Pancreas (tissue), 10 donors: ENCODE measurements around the gene DMGDH. TPM values are rescaled to one million over a fixed set of nuclear protein-coding genes. Genes with fewer than 3 reads are reported as not detected.
A peak's percentile ranks its signal among the peaks of the same experiment; 100 is the strongest.

Experiments used
- ATAC-seq, 4 donors: fragments of 200-7000 bp; cut with Tn5 transposase; one replicate each; pipeline versions ENCODE4 v1.8.0 to v1.9.1; 2020; ENCODE audit warnings: mild to moderate bottlenecking in 4 of 4, moderate library complexity in 4 of 4
- DNase-seq, 6 donors: peaks; one replicate each; pipeline ENCODE4 v3.0.0-alpha.2; 2020
- FAIRE-seq: peaks from 2 replicates; lab custom pipeline; 2012; peaks lifted over from hg19 to GRCh38; lab: Jason Lieb, UNC
- H3K27ac ChIP-seq, 4 donors: fragments of 200-600 bp; sonication (generic); 1 replicate in 3 of 4; 2 replicates in 1 of 4; pipeline versions ENCODE4 v1.5.0 to v1.8.0; 2020
- H3K27me3 ChIP-seq, 4 donors: fragments of 200-600 bp; one replicate each; pipeline ENCODE4 v1.8.0; 2021
- H3K36me3 ChIP-seq, 3 donors: fragments of 200-600 bp; sonication (generic) in 1 of 3; one replicate each; pipeline versions ENCODE4 v1.5.0 to v1.8.0; 2020 to 2021
- H3K4me1 ChIP-seq, 3 donors: fragments of 200-600 bp; one replicate each; pipeline ENCODE4 v1.8.0; 2021
- H3K4me3 ChIP-seq, 4 donors: fragments of 200-600 bp; sonication (generic) in 2 of 4; one replicate each; pipeline versions ENCODE4 v1.5.0 to v1.8.0; 2020 to 2021
- H3K9me3 ChIP-seq, 4 donors: fragments of 200-600 bp; one replicate each; pipeline ENCODE4 v1.8.0; 2021
- CTCF ChIP-seq, 4 donors: fragments of 200-600 bp; sonication (generic) in 3 of 4; IDR thresholded peaks; one replicate each; pipeline versions ENCODE4 v1.5.0 to v1.8.0; 2021; ENCODE audit warnings: antibody characterized with exemption in 4 of 4
- WGBS, 2 donors: extraction: QIAGEN DNeasy Blood & Tissue Kit; methylation state at CpG; one replicate each; pipeline ENCODE4 v1.1.7; 2013; 5-methylcytosine and 5-hydroxymethylcytosine counted together
- intact Hi-C, 3 donors: fragments of 100-400 bp; cut with DNase I; formaldehyde crosslinking; loops; one replicate each; pipeline versions ENCODE4 v1.11.1 to v1.14.2; 2022
- polyA plus RNA-seq, 2 donors: library from polyadenylated mRNA; stranded (reverse); fragments of 200-250 nt; gene quantifications; one replicate each; pipeline ENCODE4 v1.2.3, GENCODE V29; 2013
- total RNA-seq, 6 donors: library from RNA; stranded (reverse); fragmentation: NEBNext Ultra II Directional in 4 of 6; extraction: Animal tissue kit (Norgen Biotek cat#: 25700) in 4 of 6; gene quantifications; one replicate each; pipeline versions ENCODE4 v1.2.1 to v1.2.4, GENCODE V29; 2021 to 2023
- donor health status: healthy with polysubstance abuse.
- donor health status: DM: no; HTN: no; CAD: no; lungs with moderate emphysema.
- donor health status: DM: no; HTN: no; CAD: no.
- donor health status: control.
- donor health status: control.
- donor health status: Bipolar disorder and iron deficiency.
- donor health status: DM: yes; HTN: yes; CAD: no.
- donor health status: DM: no; HTN: no; CAD: no.
- donor health status: DM: no; HTN: no; CAD: no.
- donor health status: DM: yes; HTN: yes; CAD: no.

The DMGDH gene
- total RNA-seq, result 1 to 10 TPM in 5 of 6 donors, under 1 TPM in 1; 0.83 to 4.9 (median 1.6) TPM
- 1 to 10 TPM in 1 of 2 donors, under 1 TPM in 1; 0.23 to 1.4 TPM for polyA plus RNA-seq

DNA sequence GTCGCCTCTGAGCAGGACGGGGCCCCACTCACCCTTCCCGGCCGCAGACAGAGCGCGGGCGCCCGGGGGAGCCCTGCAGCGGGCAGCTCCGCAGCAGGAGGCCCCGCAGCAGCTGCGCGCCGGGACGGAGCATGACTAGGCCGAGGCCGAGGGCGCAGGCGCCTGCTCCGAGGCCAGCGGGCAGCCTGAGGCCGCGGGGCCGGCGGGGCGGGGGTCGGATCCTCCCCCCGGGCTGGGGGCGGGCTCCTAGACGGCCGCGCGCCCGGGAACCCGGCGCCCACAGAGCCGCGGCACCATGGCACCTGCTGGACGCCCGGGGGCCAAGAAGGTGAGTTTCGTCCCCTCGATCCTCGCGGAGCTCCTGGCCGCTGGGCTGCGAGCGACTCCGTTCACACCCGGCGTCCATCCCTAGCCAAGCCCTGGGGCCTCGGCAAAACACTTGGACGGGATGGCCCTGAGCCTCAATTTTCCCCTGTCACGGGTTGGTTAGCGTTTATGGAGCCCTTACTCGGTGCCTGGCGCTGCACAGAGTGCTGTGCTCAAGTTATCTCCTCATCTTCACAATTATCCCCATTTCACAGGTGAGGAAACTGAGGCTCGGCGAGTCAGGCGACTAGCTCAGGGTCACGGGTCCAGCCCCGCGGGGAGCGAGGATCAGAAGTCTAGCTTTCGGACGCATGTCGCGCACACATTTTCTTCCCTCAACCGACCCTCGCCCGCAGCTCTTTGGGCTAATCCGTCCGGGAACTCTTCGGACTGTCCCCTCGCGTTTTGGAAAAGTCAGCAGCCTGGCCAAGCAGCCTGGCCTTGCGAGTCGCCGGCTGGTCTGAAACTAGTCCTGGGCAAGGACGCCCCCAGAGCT lies at the start of gene DMGDH, which contains the start of gene BHMT2:
Gene DMGDH (minus strand): TSS at position 187 of the 862 bp plus-strand sequence. CDS start 54 bp downstream, at position 133.
Gene BHMT2 (plus strand): TSS at position 280 of the 862 bp plus-strand sequence. CDS start 16 bp downstream, at position 296.
- 31% methylated on average over 70 to 79 of the region's 79 CpGs for WGBS, 2 donors
- peak in 3 of 4 donors; percentile 87 to 91 (median 87) for ATAC-seq
- H3K4me1 ChIP-seq, result no peaks in the 10 kb centered on the region
- H3K9me3 ChIP-seq, result no peaks in the 10 kb centered on the region
- H3K27me3 ChIP-seq, result no peaks in the 10 kb centered on the region
- H3K4me3 ChIP-seq, result peak within 1 kb of the TSS in 3 of 4 donors; percentile 7 to 42 (median 10)
- DNase-seq, result peak; percentile 14 to 70 (median 24)
- H3K36me3 ChIP-seq, result no peaks in the 10 kb centered on the region
- intact Hi-C loops, result no loop called here
- H3K27ac ChIP-seq, result peak within 1 kb of the TSS in 1 of 4 donors; percentile 8
- FAIRE-seq, result no peak
- TF ChIP-seq CTCF (IDR thresholded peaks at IDR 0.05), result no peak

GRCh38 chr5:79112703-79113058 lies 43.2 kb upstream of the DMGDH start:
- H3K4me3 ChIP-seq, result no peak overlapping the region
- H3K4me1 ChIP-seq, result no peaks in the 10 kb centered on the region
- H3K36me3 ChIP-seq, result no peaks in the 10 kb centered on the region
- no peak overlapping the region for H3K27ac ChIP-seq
- WGBS, 2 donors, result 86 to 88% methylated on average over 5 of the region's 5 CpGs
- no peak for TF ChIP-seq CTCF (IDR thresholded peaks at IDR 0.05)
- DNase-seq (no peak), FAIRE-seq (no peak), ATAC-seq (no peak)
- no peaks in the 10 kb centered on the region for H3K27me3 ChIP-seq
- intact Hi-C loops, result no loop called here
- H3K9me3 ChIP-seq, result no peaks in the 10 kb centered on the region

DNA sequence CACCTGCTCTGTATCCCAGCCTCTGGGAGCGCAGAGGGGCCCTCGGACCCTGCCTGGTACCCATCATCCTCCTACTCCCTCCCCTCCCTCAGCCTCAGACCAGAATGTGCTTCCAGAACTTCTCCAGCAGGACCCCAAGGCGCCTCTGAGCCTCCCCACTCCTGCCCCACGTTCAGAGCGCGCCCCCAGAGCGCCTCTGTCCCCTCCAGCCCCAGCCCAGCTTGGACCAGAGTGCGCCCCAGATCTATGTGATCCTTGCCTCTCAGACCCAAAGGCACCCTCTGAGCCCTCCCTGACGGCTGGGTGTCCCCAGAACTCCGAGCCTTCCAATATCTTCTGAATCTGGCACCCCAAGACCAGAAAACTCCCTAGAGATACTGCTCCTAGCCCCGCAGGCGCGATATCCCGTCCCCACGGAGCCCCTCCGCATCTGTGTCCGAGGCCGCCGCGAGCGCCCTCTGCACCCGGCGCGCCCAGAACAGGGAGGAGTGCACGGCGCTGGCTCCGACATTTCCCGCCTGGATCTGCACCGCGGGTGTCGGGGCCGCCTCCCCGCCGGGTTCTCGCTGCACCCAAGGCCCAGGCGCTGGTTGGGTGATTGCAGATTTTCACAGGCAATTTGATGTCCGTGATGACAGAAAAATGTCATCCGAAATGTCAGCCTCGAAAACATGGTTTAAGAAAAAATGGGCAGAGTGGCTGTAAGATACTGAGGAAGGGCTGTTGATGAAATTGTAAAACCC lies 42.7 kb upstream of the DMGDH start:
- DNase-seq (peak in 2 of 6 donors; percentile 43 to 58), FAIRE-seq (no peak), ATAC-seq (peak in 1 of 4 donors; percentile 50)
- Histone ChIP-seq H3K27ac (no peak overlapping the region), H3K36me3 (no peaks in the 10 kb centered on the region), H3K4me3 (no peak overlapping the region), H3K27me3 (no peaks in the 10 kb centered on the region), H3K9me3 (no peaks in the 10 kb centered on the region), H3K4me1 (peaks cover 0 to 3% (median 0%) of the 10 kb centered on the region in 3 donors)
- intact Hi-C loops, result no loop called here
- WGBS, 2 donors, result 36 to 41% methylated on average over 39 of the region's 39 CpGs
- TF ChIP-seq CTCF (IDR thresholded peaks at IDR 0.05), result no peak

- 52 to 56% methylated on average over 31 to 32 of the region's 32 CpGs for WGBS, 2 donors
- no peak for ATAC-seq
These were observed 42.0 kb upstream of the DMGDH start, which contains the start of gene BHMT for GRCh38 chr5:79111387-79111959. TSS of gene BHMT (plus strand) at chr5:79111809. CDS start at chr5:79111886, 77 bp downstream.

More at GRCh38 chr5:79111387-79111959, 42.0 kb upstream of the DMGDH start, which contains the start of gene BHMT:
- intact Hi-C loops, result no loop called here
- no peak within 1 kb of the TSS for H3K4me3 ChIP-seq
- DNase-seq (peak in 1 of 6 donors; percentile 55), FAIRE-seq (no peak)
- no peaks in the 10 kb centered on the region for H3K36me3 ChIP-seq
- no peak within 1 kb of the TSS for H3K27ac ChIP-seq
- no peaks in the 10 kb centered on the region for H3K9me3 ChIP-seq
- no peak for TF ChIP-seq CTCF (IDR thresholded peaks at IDR 0.05)
- no peaks in the 10 kb centered on the region for H3K27me3 ChIP-seq
- peaks cover 0 to 6% (median 0%) of the 10 kb centered on the region in 3 donors for H3K4me1 ChIP-seq
